ENCODE measurements around the gene AFG1L. TPM values are rescaled to one million over a fixed set of nuclear protein-coding genes. Genes with fewer than 3 reads are reported as not detected.

The AFG1L gene
- total RNA-seq, 1 donor from 2014 or later: 8.2 TPM

GRCh38 chr6:108452711-108453195 is 157.9 kb downstream of the AFG1L start:
- Mint-ChIP-seq H3K4me3 (no peak overlapping the region), H3K27ac (ENCODE audit: unreplicated experiment) (no peak overlapping the region), H3K27me3 (ENCODE audit: low read depth) (no peaks in the 10 kb centered on the region), H3K4me1 (peaks cover 7% of the 10 kb centered on the region), H3K9me3 (peaks cover 2% of the 10 kb centered on the region), H3K36me3 (ENCODE audit: low read depth) (no peaks in the 10 kb centered on the region)
- TF ChIP-seq CTCF (conservative IDR thresholded peaks at IDR 0.05): no peak
- no peak for DNase-seq (ENCODE audit: low read depth, low spot score)

- no peak for DNase-seq (ENCODE audit: low read depth, low spot score)
- Mint-ChIP-seq H3K4me3 (no peak overlapping the region), H3K9me3 (peaks cover 2% of the 10 kb centered on the region), H3K4me1 (peaks cover 7% of the 10 kb centered on the region), H3K27me3 (ENCODE audit: low read depth) (no peaks in the 10 kb centered on the region), H3K27ac (ENCODE audit: unreplicated experiment) (no peak overlapping the region), H3K36me3 (ENCODE audit: low read depth) (no peaks in the 10 kb centered on the region)
- no peak for TF ChIP-seq CTCF (conservative IDR thresholded peaks at IDR 0.05)
Measured at GRCh38 chr6:108453601-108454185, 158.8 kb downstream of the AFG1L start.

- Mint-ChIP-seq H3K9me3 (peaks cover 2% of the 10 kb centered on the region), H3K27me3 (ENCODE audit: low read depth) (no peaks in the 10 kb centered on the region), H3K36me3 (ENCODE audit: low read depth) (no peaks in the 10 kb centered on the region), H3K4me1 (peaks cover 7% of the 10 kb centered on the region), H3K27ac (ENCODE audit: unreplicated experiment) (no peak overlapping the region), H3K4me3 (no peak overlapping the region)
- no peak for DNase-seq (ENCODE audit: low read depth, low spot score)
- TF ChIP-seq CTCF (conservative IDR thresholded peaks at IDR 0.05): no peak
Measured at GRCh38 chr6:108454356-108454755, 159.5 kb downstream of the AFG1L start.

GRCh38 chr6:108455688-108456087 is 160.8 kb downstream of the AFG1L start:
- no peaks in the 10 kb centered on the region for H3K36me3 Mint-ChIP-seq (ENCODE audit: low read depth)

GRCh38 chr6:108463784-108464183 is 168.9 kb downstream of the AFG1L start:
- no peaks in the 10 kb centered on the region for H3K9me3 Mint-ChIP-seq
- no peaks in the 10 kb centered on the region for H3K36me3 Mint-ChIP-seq (ENCODE audit: low read depth)

More at GRCh38 chr6:108455688-108456087, 160.8 kb downstream of the AFG1L start:
- Mint-ChIP-seq H3K4me3 (no peak overlapping the region), H3K4me1 (peaks cover 7% of the 10 kb centered on the region), H3K27ac (ENCODE audit: unreplicated experiment) (no peak overlapping the region), H3K9me3 (peaks cover 2% of the 10 kb centered on the region), H3K27me3 (ENCODE audit: low read depth) (no peaks in the 10 kb centered on the region)
- DNase-seq (ENCODE audit: low read depth, low spot score): no peak
- TF ChIP-seq CTCF (conservative IDR thresholded peaks at IDR 0.05): no peak

More at GRCh38 chr6:108463784-108464183, 168.9 kb downstream of the AFG1L start:
- peaks cover 39% of the 10 kb centered on the region for H3K4me1 Mint-ChIP-seq
- no peak for TF ChIP-seq CTCF (conservative IDR thresholded peaks at IDR 0.05)
- no peak overlapping the region for H3K27ac Mint-ChIP-seq (ENCODE audit: unreplicated experiment)
- no peak for DNase-seq (ENCODE audit: low read depth, low spot score)
- no peak overlapping the region for H3K4me3 Mint-ChIP-seq
- H3K27me3 Mint-ChIP-seq (ENCODE audit: low read depth): no peaks in the 10 kb centered on the region
